ENCODE results near the gene SPTBN1.

DNA sequence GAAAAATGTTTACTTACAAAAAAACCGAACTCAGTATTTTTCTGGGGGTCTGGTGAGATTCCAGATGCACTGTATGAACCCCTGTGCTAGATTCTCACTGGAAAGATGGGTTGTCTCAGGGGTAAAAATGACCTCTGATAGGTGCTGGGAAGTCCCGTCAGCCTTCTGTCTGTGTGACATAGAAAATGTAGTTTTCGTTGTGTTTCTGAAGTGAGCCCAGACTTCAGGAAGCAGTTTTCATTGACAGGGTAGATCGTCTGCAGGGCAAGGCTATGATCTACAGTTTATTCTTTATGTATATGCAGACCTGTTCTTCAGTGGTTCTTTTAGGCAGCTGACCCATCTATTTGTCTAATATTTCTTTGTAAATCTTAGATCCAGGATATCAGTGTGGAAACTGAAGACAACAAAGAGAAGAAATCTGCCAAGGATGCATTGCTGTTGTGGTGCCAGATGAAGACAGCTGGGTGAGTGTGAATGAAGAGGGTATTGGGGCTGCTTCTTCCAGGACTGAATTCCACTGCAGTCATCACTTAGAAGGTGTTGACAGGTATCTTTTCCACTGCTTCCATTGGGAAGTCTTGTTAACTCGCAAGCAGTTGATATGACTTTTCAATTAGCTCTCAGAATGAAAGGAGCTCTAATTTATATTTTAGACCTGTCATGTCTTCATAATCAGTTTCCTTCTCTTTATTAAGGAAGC, 159.9 kb downstream of the SPTBN1 start:
- TF ChIP-seq POLR2A (IDR thresholded peaks at IDR 0.05; ENCODE audit: low read depth, low read length): no peak
- TF ChIP-seq, protein P1, sequence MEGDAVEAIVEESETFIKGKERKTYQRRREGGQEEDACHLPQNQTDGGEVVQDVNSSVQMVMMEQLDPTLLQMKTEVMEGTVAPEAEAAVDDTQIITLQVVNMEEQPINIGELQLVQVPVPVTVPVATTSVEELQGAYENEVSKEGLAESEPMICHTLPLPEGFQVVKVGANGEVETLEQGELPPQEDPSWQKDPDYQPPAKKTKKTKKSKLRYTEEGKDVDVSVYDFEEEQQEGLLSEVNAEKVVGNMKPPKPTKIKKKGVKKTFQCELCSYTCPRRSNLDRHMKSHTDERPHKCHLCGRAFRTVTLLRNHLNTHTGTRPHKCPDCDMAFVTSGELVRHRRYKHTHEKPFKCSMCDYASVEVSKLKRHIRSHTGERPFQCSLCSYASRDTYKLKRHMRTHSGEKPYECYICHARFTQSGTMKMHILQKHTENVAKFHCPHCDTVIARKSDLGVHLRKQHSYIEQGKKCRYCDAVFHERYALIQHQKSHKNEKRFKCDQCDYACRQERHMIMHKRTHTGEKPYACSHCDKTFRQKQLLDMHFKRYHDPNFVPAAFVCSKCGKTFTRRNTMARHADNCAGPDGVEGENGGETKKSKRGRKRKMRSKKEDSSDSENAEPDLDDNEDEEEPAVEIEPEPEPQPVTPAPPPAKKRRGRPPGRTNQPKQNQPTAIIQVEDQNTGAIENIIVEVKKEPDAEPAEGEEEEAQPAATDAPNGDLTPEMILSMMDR (IDR thresholded peaks at IDR 0.05; ENCODE audit: extremely low read depth in 1 of 2, insufficient read depth in 1 of 2, low read depth in 1 of 2, low read length in 2 of 2): no peak
